Endodermal cell (in vitro differentiated cells): ENCODE data around the gene GFRA4. TPM values are rescaled to one million over a fixed set of nuclear protein-coding genes. Genes with fewer than 3 reads are reported as not detected.

ENCODE experiments used
- DNase-seq: peaks from one replicate; pipeline ENCODE4 v3.0.0-alpha.2; 2017
- H3K27ac ChIP-seq: 2 replicates; pipeline ENCODE4 v1.5.1; 2013; ENCODE audit warnings: mild to moderate bottlenecking, low read depth, low read length, moderate library complexity
- H3K27me3 ChIP-seq: 2 replicates; pipeline ENCODE4 v1.6.1; 2013; ENCODE audit warnings: mild to moderate bottlenecking, low read length, moderate library complexity; ENCODE audit not compliant: insufficient read depth, control insufficient read depth, poor library complexity, severe bottlenecking
- H3K36me3 ChIP-seq: 2 replicates; pipeline ENCODE4 v1.7.0; 2013; ENCODE audit warnings: mild to moderate bottlenecking, low read length, moderate library complexity; ENCODE audit not compliant: control insufficient read depth, insufficient read depth
- H3K4me1 ChIP-seq: one replicate; pipeline ENCODE4 v1.7.0; 2013; ENCODE audit warnings: low read length; ENCODE audit not compliant: control insufficient read depth, insufficient read depth
- H3K4me3 ChIP-seq: 2 replicates; pipeline ENCODE4 v1.5.1; 2013; ENCODE audit warnings: mild to moderate bottlenecking, low read length, moderate library complexity
- H3K9ac ChIP-seq: 2 replicates; pipeline ENCODE4 v1.6.1; 2013; ENCODE audit warnings: mild to moderate bottlenecking, low read length, moderate library complexity; ENCODE audit not compliant: poor library complexity, severe bottlenecking; ENCODE audit errors: extremely low read depth
- H3K9me3 ChIP-seq: 2 replicates; pipeline ENCODE4 v1.6.1; 2013; ENCODE audit warnings: mild to moderate bottlenecking, low read length, moderate library complexity; ENCODE audit not compliant: control insufficient read depth
- H3K27ac Mint-ChIP-seq: 2 replicates; pipeline ENCODE4 v1.8.0; 2020; ENCODE audit warnings: mixed read lengths
- H3K27me3 Mint-ChIP-seq: 2 replicates; pipeline ENCODE4 v1.8.0; 2021; ENCODE audit warnings: mild to moderate bottlenecking, mixed read lengths; ENCODE audit not compliant: insufficient read depth
- H3K36me3 Mint-ChIP-seq: 2 replicates; pipeline ENCODE4 v1.8.0; 2020; ENCODE audit warnings: low read depth, mixed read lengths
- H3K4me1 Mint-ChIP-seq: 2 replicates; pipeline ENCODE4 v1.8.0; 2020; ENCODE audit warnings: mixed read lengths
- H3K4me3 Mint-ChIP-seq: 2 replicates; pipeline ENCODE4 v1.8.0; 2020; ENCODE audit warnings: mild to moderate bottlenecking, moderate library complexity, mixed read lengths
- H3K9me3 Mint-ChIP-seq: 2 replicates; pipeline ENCODE4 v1.8.0; 2020; ENCODE audit warnings: mild to moderate bottlenecking, mixed read lengths
- CTCF ChIP-seq: fragments of 200-600 bp; sonication (generic); conservative IDR thresholded peaks from 2 replicates; pipeline ENCODE4 v1.5.0; 2021; ENCODE audit warnings: antibody characterized with exemption, mild to moderate bottlenecking
- WGBS, 2 experiments: methylation state at CpG; one replicate each; pipeline versions ENCODE4 v1.1.5 to v1.1.7; 2013; ENCODE audit warnings: missing lambda C conversion rate in 2 of 2, mixed read lengths in 1 of 2; ENCODE audit not compliant: insufficient coverage in 1 of 2, insufficient read length in 1 of 2; 5-methylcytosine and 5-hydroxymethylcytosine counted together
- total RNA-seq, 2 donors: library from RNA; stranded (reverse); fragmentation: NEBNext Ultra II Directional in 1 of 2; extraction: Animal tissue kit (Norgen Biotek cat#: 25700) in 1 of 2; gene quantifications; 2 replicates in 1 of 2; 3 replicates in 1 of 2; pipeline ENCODE4 v1.2.1, GENCODE V29; 2021

The GFRA4 gene
- total RNA-seq, 2 donors from 2014 or later, result not detected

DNA sequence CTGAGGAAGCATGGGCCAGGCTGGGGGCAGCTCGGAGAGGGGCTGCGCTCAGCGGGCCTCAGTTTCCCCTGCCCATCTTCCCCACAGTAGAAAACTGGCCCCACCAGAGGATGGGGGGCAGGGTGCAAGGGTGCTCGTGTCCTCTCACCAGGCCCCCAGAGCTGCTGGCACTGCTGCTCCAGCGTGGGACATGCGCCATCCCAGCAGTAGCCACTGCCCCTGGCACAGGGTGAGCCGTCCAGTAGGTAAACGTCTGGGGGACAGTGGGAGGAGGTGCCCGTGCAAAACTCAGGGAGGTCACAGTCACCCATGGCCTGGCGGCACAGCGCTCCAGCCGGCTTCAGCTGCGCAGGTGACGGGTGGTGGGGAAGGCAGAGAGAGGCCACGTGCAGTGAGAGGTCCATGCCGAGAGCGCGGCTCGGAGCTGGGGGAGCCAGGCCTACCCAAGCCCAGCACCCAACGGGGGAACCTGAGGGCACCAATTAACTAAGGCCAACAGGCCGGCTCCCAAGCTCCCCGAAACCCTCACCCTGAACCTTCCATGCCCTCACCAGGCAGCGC is 8.9 kb upstream of the GFRA4 start:
- H3K27me3 ChIP-seq, result peaks cover 6% of the 10 kb centered on the region
- no peak overlapping the region for H3K9ac ChIP-seq
- WGBS, 2 experiments, result 93% methylated on average over 11 to 23 of the region's 23 CpGs
- no peaks in the 10 kb centered on the region for H3K4me1 ChIP-seq
- H3K36me3 ChIP-seq, result no peaks in the 10 kb centered on the region
- no peak for DNase-seq
- H3K4me1 Mint-ChIP-seq, result peaks cover 2% of the 10 kb centered on the region
- no peak overlapping the region for H3K27ac ChIP-seq
- no peaks in the 10 kb centered on the region for H3K9me3 ChIP-seq
- no peak overlapping the region for H3K4me3 ChIP-seq
- no peaks in the 10 kb centered on the region for H3K9me3 Mint-ChIP-seq
- no peak for TF ChIP-seq CTCF
- peak overlapping the region; percentile 33 for H3K4me3 Mint-ChIP-seq
- H3K27me3 Mint-ChIP-seq, result peaks cover 66% of the 10 kb centered on the region
- H3K36me3 Mint-ChIP-seq, result no peaks in the 10 kb centered on the region
- no peak overlapping the region for H3K27ac Mint-ChIP-seq

DNA sequence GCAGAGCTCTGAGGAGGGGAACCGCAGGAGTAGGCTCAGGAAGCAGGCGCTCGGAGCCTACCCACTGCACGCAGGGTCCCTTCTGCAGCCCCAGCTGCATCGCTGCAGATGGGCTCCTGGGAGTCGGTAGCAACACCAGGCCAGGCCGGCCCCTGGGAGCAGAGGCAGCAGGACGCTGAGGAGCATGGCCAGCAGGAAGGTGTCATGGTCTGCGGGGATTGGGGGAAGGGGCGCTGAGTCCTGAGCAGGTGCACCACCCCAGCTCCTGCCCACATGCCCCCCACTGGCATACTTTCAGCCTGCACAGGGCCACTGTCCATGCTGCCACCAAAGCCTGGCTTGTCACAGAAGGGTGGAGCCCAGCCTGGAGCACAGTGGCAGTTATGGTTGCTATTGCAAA is 7.7 kb upstream of the GFRA4 start:
- Mint-ChIP-seq H3K4me1 (peaks cover 2% of the 10 kb centered on the region), H3K4me3 (no peak overlapping the region), H3K36me3 (no peaks in the 10 kb centered on the region), H3K27me3 (peaks cover 60% of the 10 kb centered on the region), H3K9me3 (no peaks in the 10 kb centered on the region), H3K27ac (no peak overlapping the region)
- Histone ChIP-seq H3K9me3 (no peaks in the 10 kb centered on the region), H3K27me3 (peaks cover 6% of the 10 kb centered on the region), H3K4me1 (no peaks in the 10 kb centered on the region), H3K9ac (no peak overlapping the region), H3K4me3 (no peak overlapping the region), H3K27ac (no peak overlapping the region), H3K36me3 (no peaks in the 10 kb centered on the region)
- TF ChIP-seq CTCF, result no peak
- 90 to 95% methylated on average over 9 to 10 of the region's 10 CpGs for WGBS, 2 experiments
- DNase-seq, result no peak

GRCh38 chr20:3670511-3670910 is 7.3 kb upstream of the GFRA4 start:
- Mint-ChIP-seq H3K27ac (no peak overlapping the region), H3K36me3 (no peaks in the 10 kb centered on the region), H3K9me3 (no peaks in the 10 kb centered on the region), H3K4me1 (peaks cover 2% of the 10 kb centered on the region), H3K27me3 (peaks cover 56% of the 10 kb centered on the region), H3K4me3 (no peak overlapping the region)
- H3K4me1 ChIP-seq, result no peaks in the 10 kb centered on the region
- H3K27me3 ChIP-seq, result peaks cover 5% of the 10 kb centered on the region
- WGBS, 2 experiments, result 61 to 68% methylated on average over 3 to 6 of the region's 6 CpGs
- no peaks in the 10 kb centered on the region for H3K9me3 ChIP-seq
- no peak overlapping the region for H3K4me3 ChIP-seq
- no peak overlapping the region for H3K9ac ChIP-seq
- H3K27ac ChIP-seq, result no peak overlapping the region
- no peaks in the 10 kb centered on the region for H3K36me3 ChIP-seq
- peak; percentile 63 for TF ChIP-seq CTCF
- DNase-seq, result peak; percentile 80
